GM21576 (cell line): ENCODE data around the gene NYAP2.

Experiments
- ATAC-seq: cut with Tn5 transposase; IDR thresholded peaks from one replicate; pipeline ENCODE4 v1.9.1; 2021; ENCODE audit warnings: mild to moderate bottlenecking, moderate library complexity; ENCODE audit not compliant: unreplicated experiment

NYAP2 gene

DNA sequence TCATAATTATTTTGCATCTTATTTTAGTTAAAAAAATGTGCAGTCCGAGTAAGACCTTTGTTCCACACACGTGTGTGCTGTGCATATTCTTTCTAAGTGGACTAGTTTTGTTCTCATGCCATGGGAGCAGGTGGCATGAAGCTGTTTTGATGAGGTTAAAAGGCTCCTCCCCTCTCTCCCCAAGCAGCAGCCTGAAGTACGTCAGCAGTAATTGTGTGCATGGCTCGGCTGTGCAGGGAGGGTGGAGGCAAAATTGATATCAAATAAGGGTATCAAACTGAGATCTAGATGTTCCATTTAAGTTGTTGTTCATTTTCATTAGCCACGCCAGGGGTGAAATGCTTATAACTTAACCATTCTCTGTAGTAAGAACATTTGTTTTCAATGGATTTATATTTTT lies at the start of gene NYAP2:
NYAP2 (plus strand) TSS at position 207 of the 400 bp plus-strand sequence. CDS start 9,171 bp downstream, outside the sequence.
- no peak for ATAC-seq

GRCh38 chr2:225353579-225354085 lies 45.9 kb upstream of the NYAP2 start:
- no peak for ATAC-seq

GRCh38 chr2:225354281-225354774 lies 45.2 kb upstream of the NYAP2 start:
- no peak for ATAC-seq

DNA sequence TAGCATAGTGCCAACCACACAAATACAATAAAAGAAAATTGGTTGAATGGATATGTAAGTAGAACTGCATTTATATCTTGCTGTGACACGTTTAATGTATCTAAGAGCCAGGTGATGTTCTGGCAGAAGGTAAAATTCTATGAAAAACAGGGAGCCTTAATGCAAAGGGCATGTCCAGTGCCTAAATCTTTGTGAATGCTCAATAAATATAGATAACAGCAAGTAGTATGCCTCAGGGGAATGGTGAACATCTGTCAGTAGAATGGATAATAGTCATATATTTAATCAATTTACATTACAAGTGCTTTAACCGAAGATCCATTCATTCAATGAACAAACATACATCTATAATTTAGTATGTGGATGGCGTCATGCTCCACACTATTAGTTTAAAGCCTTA lies 43.7 kb upstream of the NYAP2 start:
- no peak for ATAC-seq

DNA sequence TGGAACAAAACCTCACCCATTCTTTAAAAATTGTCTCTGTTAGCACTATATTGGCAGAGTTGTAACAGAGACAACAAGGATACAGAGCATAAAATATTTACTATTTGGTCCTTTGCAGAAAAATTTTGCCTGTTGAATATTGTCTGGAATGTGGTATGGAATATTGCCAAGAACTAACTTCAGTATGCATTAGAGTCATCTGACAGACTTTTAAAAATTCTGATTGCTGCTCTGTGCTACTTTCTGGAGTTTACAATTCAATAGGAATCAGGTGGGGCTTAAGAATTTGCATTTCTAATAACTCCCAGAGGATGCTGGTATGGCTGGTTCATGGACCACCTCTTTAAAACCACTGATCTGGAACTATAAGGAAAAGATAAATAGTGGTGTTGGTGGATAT lies 32.8 kb upstream of the NYAP2 start:
- ATAC-seq = no peak

DNA sequence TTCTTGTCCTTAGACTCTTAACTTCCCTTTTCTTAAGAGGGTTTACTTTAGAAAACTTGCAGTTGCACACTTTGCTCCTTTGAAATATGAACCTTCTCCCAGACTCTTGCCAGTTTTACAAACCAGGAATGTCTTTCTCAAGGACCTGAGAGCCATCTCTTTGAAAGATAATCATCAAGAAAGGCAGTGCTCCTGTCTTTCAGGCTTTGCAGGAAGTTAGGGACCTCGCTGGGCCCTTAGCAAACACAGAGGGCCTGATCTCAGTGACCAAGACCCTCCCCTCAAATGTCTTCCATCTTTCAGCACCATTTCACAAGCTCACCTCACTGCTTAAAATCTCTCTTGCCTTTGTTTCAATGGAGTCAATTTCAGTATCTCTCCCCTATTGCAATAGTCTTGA lies 32.0 kb upstream of the NYAP2 start:
- ATAC-seq = no peak

DNA sequence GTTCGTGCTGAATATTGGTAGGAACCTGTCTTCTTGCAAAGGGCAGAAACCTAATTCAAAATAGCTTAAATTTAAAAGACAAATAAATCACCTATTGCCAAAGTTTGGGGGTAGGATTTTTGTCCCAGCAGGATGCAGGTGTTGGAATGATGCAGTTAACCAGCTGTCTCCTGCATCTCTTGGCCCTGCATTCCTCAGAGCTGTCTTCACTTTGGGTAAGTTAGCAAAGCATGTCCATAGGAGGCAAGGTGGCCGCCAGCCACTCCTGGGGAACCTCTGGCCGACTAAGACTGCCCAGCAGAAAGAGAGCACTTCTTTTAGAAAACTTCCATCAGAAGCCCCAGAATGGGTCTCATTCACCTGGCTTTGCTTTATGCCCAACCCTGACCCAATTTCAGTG lies 20.5 kb upstream of the NYAP2 start:
- no peak for ATAC-seq

- ATAC-seq = no peak
Measured at GRCh38 chr2:225379856-225380255, 19.7 kb upstream of the NYAP2 start.

- ATAC-seq = no peak
Measured at GRCh38 chr2:225381609-225382008, 17.9 kb upstream of the NYAP2 start.

DNA sequence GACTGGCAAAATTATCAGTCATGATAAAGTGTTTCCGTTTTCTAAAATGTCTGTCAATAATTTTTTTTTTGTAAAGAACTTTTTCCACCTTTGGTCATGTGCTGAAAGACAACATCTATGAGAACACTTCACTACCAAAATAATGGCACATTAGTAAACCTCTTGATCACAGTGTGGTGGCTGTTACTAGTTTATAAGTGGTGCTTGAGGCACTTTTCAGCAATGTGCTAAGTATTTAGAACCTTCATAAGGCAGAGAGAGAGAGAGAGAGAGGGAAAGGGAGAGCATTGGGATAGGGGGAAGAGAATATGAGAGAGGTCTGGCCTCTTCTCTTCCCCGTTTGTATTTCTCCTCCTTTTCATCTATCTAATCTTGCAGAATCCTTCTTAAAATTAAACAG lies 1.1 kb upstream of the NYAP2 start:
- no peak for ATAC-seq

- ATAC-seq = no peak
Measured at GRCh38 chr2:225400060-225400511, 576 bp downstream of the NYAP2 start.

DNA sequence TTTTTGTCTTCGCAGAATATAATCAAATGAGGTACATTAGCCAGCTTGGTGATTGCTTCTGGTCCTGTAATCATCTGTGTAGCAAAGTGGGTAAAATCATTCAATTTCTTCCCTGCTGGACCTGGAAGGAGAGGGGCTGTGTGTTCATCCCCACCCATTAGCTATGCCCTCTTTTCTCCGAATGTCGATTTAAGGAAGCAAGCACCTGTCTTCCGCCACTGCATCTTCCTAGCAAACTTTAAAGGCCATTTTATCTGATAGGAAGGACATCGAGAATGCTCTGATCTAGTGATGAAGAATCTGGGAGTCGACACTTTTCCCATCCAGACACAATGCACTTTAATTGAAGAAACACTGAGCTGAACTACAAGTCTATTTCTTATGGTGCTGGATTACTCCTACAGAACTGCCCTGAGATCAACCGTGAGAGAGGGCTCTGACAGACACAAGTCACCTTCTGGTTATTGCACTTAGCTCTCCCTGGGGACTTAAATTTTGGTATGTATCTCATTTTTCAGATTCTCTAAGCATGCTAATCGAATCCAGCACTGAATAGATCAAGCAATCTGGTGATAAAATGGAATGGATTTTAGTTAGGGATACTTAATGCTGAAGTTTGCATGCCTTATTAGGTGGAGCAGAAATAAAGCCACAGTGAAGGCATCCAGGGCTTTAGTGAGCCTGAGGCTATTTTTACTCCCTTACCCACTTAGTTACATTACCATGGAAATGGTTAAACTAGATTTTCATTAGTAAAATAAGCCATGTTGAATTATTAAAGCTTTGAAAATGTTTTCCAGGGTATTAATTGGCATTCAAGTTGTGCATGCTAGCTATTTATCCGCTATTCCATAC lies 1.3 kb downstream of the NYAP2 start:
- ATAC-seq = no peak

GRCh38 chr2:225402210-225402776 lies 2.8 kb downstream of the NYAP2 start:
- ATAC-seq = no peak

DNA sequence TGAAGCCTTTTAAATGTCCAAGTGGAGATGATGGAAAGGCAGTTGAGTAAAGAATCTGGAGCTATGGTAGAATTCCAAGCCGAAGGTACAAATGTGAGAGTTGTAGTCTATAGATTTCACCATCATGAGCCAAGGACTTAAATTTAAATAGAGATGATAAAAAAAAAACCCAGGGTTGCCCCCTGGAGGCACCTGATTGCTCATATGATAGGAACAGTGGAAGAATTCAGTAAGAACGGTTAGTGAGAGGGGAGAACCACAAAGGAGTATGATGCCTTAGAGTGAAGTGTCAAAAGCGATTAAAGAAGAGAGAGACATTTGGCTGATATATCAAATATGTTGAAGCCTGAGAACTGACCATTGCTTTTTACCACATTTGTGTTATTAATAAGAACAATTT lies 11.9 kb downstream of the NYAP2 start:
- no peak for ATAC-seq

DNA sequence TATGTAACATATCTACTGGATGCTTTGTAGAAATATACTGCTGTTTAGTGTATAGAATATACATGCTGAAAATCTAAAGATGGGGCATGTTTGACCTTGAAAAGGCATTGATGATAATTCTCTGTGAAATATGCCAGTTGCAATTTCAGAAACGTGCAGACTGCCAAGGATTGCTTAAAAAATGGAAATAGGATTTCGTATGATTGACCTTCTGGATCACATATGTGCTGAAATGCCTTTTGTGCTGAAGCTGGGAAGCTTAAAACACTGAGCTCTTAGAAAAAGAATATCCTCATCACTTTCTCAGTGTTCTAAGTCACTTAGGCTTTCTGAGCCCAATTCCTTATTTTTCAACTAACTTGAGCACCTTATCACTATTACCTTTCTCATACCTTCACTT lies 14.3 kb downstream of the NYAP2 start:
- ATAC-seq = no peak

DNA sequence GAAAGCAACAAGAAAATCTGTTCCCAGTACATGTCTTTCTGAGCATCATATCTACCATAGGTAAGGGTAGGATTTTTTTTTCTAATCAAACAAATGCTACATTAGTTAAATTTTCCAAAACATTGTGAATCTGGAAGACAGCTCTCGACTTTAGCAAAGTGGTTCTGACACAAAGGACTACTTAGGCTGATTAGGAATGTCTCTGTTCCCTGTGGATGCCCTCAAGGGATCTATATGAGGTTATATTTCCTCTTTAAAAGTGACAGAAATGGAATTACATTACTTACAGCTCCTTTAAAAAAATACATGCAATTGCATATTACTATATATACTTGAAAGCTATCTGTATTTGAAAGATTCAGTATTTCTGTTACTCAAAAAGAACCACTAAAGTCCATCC lies 15.4 kb downstream of the NYAP2 start:
- ATAC-seq = no peak

DNA sequence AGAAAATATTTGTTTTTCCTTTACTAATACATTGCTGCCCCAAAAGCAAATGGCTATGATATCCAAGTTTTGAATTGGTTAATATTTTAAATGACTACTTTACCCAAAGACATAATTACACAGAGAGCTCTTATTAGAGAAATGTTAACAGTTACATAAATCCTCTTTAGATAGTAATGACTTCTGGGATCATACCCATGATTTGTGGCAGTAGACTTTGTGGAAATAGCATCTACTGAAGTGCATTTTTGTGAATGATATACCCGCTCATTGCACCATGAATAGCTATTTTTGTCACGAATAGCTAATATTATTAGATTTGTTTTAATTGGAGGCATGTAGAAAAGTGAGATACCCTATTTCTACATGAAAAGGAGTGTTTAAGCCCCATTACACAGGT lies 15.8 kb downstream of the NYAP2 start:
- no peak for ATAC-seq

DNA sequence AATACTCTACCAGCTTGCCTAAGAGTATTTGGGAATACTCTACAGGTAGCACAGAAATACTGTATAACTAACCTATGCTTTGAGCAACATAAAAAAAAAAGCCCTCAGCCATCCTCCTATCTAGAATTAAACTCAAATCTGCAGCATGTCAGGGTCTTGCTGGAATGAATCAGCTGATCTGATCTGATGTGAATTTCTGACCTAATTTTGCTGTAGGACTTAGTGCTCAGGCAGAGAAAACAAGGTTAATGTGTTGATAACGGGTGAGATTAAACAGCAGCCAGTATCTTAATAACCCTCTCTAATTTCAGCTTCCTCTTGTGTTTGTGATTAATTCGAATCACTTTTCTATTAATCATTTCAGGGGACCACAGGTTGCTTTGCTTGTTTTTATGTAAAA lies 16.3 kb downstream of the NYAP2 start:
- no peak for ATAC-seq

DNA sequence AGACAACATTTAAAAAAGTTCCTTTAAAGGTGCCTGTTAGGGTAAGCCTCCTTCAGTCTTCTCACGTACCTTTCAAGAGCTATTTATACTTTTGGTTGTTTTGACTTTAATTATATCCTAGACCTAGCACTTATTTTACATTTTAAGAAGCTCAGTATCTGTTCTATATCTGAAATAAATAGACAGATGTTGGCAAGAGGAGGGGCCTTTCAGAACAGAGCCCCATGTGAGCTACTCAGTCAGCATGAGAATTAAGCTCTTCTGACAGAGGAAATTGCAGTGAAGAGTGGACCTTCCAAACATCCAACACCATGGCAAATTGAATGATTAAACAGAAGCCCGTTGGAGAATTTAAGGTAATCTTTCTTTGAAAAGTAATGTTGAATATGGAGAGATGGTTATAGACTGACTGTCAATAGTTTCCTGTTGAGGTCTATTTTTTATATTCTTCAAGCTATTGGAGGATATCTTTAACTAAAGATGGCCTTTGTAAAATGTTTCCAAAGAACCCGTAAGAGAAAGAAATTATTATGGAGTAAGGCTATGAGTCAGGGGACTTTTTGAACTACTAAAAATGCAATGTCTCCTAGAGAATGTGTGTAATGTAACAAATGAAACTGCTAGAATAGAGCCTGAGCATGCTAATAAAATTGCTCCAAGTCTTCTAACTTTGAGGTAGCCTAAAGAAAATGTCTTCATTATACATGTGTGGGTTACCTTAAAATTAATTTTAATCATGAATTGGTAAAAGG lies 17.3 kb downstream of the NYAP2 start:
- no peak for ATAC-seq

DNA sequence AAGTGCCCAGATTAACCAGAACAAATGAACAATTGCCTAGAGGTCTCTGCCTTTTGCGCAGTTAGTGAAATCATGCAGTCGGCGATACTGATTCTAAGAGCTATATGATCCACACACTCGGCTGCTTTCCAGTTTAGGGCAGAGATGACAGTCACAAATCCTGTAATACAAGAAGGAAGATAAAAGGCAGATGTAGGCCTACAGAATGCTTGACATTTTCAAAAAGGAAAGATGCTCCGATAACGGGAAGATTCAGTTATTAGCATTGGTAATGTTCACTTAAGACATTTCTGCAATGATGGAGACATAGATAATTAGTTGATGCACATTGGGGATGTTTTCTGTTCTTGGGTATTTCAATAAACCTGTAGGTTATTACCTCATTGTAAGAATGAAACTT lies 19.5 kb downstream of the NYAP2 start:
- no peak for ATAC-seq

DNA sequence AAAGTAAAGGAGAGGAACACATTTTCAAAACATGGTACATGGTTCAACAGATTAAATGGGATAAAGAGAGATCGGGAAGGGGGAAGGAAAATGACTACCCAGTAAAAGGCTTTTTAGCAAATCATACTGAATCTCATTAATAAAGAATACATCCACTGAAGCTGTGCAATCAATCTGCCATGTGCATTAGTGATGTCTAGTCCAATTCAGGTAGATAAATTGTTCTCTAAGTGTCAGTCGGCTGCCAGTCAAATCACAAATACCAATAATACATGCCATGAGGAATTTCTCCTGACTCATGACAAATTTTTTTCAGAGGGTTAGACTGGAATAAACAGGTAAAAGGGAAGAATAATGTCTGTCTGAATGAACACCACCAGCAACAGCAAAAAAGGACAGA lies 22.6 kb downstream of the NYAP2 start:
- ATAC-seq = no peak
